Panc1 (cell line): ENCODE results near the gene ELAC2.

Experiments used
- CTCF ChIP-seq: fragments of 450-650 bp; IDR thresholded peaks from 2 replicates; pipeline ENCODE4 v1.5.1; 2017; ENCODE audit warnings: mild to moderate bottlenecking
- POLR2AphosphoS5 ChIP-seq: IDR thresholded peaks from 2 replicates; pipeline ENCODE4 v1.6.1; 2012; ENCODE audit warnings: mild to moderate bottlenecking, low read depth, low read length, moderate library complexity
- REST ChIP-seq, 2 experiments: IDR thresholded peaks; 2 replicates each; pipeline ENCODE4 v1.6.1; 2011 to 2012; ENCODE audit warnings: low read depth in 2 of 2, control low read depth in 1 of 2, low read length in 1 of 2, mild to moderate bottlenecking in 1 of 2, moderate library complexity in 1 of 2; ENCODE audit not compliant: insufficient read depth in 1 of 2
- SIN3A ChIP-seq: IDR thresholded peaks from 2 replicates; pipeline ENCODE4 v1.6.1; 2012; ENCODE audit warnings: low read depth, mild to moderate bottlenecking, low read length, moderate library complexity, borderline replicate concordance; ENCODE audit not compliant: insufficient read depth
- TCF7L2 ChIP-seq: IDR thresholded peaks from 2 replicates; pipeline ENCODE4 v1.6.1; 2011; ENCODE audit warnings: mild to moderate bottlenecking, low read depth, low read length, inconsistent platforms

GRCh38 chr17:13038931-13039665 is 21.3 kb upstream of the ELAC2 start:
- TF ChIP-seq CTCF, result no peak
- TF ChIP-seq POLR2AphosphoS5, result no peak
- no peak for TF ChIP-seq SIN3A
- no peak for TF ChIP-seq REST (IDR thresholded peaks at IDR 0.05; ENCODE audit: insufficient read depth in 1 of 2, low read depth in 2 of 2, low read length in 1 of 2)
- no peak for TF ChIP-seq TCF7L2
